ENCODE data around the gene ZNF614. TPM values are rescaled to one million over a fixed set of nuclear protein-coding genes. Genes with fewer than 3 reads are reported as not detected.

ZNF614 gene
- total and polyA plus RNA-seq, 9 of the 15 experiments (the other 6 are each of a cell fraction or from before 2014, with no cell fraction given) = 4.9 to 16.3 (median 11.4) TPM

DNA sequence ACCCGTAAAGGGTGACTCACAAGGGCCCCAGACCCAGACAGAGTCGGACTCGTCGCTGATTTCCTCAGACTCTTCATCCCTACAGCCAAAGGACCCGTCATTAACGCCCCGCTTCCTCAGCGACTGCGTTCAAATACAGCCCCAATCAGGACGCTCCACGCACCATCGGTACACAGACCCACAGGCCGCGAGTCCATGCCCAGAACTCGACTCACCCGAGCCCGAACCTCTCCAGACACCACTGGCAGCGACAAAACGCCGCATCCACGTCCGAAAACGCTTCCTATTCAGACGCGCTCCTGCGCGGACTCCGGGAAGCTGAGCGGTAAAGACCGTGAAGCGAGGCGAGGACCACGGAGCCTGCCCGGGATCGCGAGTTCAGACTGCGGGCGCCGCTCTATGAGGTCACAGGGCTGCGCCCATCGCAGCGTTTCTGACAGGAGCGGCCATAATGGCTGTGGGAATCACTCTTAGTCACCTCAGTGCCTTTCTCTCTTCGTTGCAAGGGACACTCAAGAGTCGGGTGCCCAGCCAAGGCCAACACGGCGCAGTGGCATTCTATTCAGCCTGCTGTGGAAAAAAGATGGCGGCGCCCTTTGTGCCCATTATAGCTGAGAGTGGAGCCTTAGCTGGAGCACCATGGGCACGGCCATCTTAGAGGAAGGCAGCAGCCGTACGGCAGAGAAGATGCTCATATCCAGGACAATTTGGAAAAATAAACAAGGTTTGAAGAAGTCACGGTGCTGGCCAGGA lies at the start of gene ZNF614 (continued):
- TF ChIP-seq, protein P1, sequence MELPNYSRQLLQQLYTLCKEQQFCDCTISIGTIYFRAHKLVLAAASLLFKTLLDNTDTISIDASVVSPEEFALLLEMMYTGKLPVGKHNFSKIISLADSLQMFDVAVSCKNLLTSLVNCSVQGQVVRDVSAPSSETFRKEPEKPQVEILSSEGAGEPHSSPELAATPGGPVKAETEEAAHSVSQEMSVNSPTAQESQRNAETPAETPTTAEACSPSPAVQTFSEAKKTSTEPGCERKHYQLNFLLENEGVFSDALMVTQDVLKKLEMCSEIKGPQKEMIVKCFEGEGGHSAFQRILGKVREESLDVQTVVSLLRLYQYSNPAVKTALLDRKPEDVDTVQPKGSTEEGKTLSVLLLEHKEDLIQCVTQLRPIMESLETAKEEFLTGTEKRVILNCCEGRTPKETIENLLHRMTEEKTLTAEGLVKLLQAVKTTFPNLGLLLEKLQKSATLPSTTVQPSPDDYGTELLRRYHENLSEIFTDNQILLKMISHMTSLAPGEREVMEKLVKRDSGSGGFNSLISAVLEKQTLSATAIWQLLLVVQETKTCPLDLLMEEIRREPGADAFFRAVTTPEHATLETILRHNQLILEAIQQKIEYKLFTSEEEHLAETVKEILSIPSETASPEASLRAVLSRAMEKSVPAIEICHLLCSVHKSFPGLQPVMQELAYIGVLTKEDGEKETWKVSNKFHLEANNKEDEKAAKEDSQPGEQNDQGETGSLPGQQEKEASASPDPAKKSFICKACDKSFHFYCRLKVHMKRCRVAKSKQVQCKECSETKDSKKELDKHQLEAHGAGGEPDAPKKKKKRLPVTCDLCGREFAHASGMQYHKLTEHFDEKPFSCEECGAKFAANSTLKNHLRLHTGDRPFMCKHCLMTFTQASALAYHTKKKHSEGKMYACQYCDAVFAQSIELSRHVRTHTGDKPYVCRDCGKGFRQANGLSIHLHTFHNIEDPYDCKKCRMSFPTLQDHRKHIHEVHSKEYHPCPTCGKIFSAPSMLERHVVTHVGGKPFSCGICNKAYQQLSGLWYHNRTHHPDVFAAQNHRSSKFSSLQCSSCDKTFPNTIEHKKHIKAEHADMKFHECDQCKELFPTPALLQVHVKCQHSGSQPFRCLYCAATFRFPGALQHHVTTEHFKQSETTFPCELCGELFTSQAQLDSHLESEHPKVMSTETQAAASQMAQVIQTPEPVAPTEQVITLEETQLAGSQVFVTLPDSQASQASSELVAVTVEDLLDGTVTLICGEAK (IDR thresholded peaks at IDR 0.05) = peak; percentile 51
- TF ChIP-seq, protein P1 (CRISPR knock-in tag; IDR thresholded peaks at IDR 0.05) = no peak
- TF ChIP-seq BRCA1 (IDR thresholded peaks at IDR 0.05) (no peak), BRCA1 (CRISPR knock-in tag; IDR thresholded peaks at IDR 0.05) (no peak), HMG20A (CRISPR knock-in tag; conservative IDR thresholded peaks at IDR 0.05) (no peak), ATF1 (CRISPR knock-in tag; IDR thresholded peaks at IDR 0.05) (peak; percentile 96), ATF1 (tag; IDR thresholded peaks at IDR 0.05) (peak; percentile 100), ZNF175 (CRISPR knock-in tag; IDR thresholded peaks at IDR 0.05; ENCODE audit: low read depth) (peak; percentile 74; the same call in 1 of the 2 replicates), PHF20 (IDR thresholded peaks at IDR 0.05; ENCODE audit: partially characterized antibody) (peak; percentile 89), MTA3 (IDR thresholded peaks at IDR 0.05; ENCODE audit: borderline replicate concordance) (peak; percentile 85; the same call in 1 of the 2 replicates), SMC3 (conservative IDR thresholded peaks at IDR 0.05; ENCODE audit: insufficient read depth, low read depth, low read length) (no peak), MCM5 (IDR thresholded peaks at IDR 0.05; ENCODE audit: low read depth) (no peak), SRF (CRISPR knock-in tag; IDR thresholded peaks at IDR 0.05) (no peak; a peak in 1 of 4 replicates), MYC (IDR thresholded peaks at IDR 0.05; ENCODE audit: low read depth, low read length) (peak; percentile 78), MYC (CRISPR knock-in tag; IDR thresholded peaks at IDR 0.05; ENCODE audit: borderline replicate concordance, low read depth) (0 out of 2 replicates have a peak, but pooled peaks have one; percentile 19), MIER1 (IDR thresholded peaks at IDR 0.05; ENCODE audit: low read depth) (peak; percentile 36; the same call in 1 of the 2 replicates), NCOR1 (IDR thresholded peaks at IDR 0.05) (no peak), SIRT6 (IDR thresholded peaks at IDR 0.05; ENCODE audit: low read depth, low read length) (no peak), SIX5 (IDR thresholded peaks at IDR 0.05; ENCODE audit: borderline replicate concordance in 1 of 2, insufficient read depth in 1 of 2, low read depth in 1 of 2, low read length in 2 of 2) (peak; percentile 77 to 85)
- TF ChIP-seq, protein P2, sequence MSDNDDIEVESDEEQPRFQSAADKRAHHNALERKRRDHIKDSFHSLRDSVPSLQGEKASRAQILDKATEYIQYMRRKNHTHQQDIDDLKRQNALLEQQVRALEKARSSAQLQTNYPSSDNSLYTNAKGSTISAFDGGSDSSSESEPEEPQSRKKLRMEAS (CRISPR knock-in tag; IDR thresholded peaks at IDR 0.05) = peak; percentile 76

Measured in K562 (cell line).